Body of pancreas (tissue), 4 donors: Measurements from ENCODE around the gene CACNA1C.

ENCODE experiments used
- CTCF ChIP-seq, 7 experiments: fragments of 450-650 bp in 4 of 7; fragments of 200-600 bp in 3 of 7; sonication (generic) in 3 of 7; IDR thresholded peaks; one replicate each; pipeline ENCODE4 v1.5.1; 2016 to 2019; ENCODE audit warnings: antibody characterized with exemption in 7 of 7
- POLR2A ChIP-seq, 3 donors: fragments of 450-650 bp; IDR thresholded peaks; one replicate each; pipeline ENCODE4 v1.6.1; 2016; ENCODE audit warnings: antibody characterized with exemption in 3 of 3, mild to moderate bottlenecking in 2 of 3

GRCh38 chr12:2642896-2643425 is 590.2 kb downstream of the CACNA1C start:
- TF ChIP-seq CTCF (IDR thresholded peaks at IDR 0.05) (no peak), POLR2A (IDR thresholded peaks at IDR 0.05) (no peak)
